Measurements from ENCODE around the gene ZNF76.

- peak; percentile 96 for TF ChIP-seq CTCF (IDR thresholded peaks at IDR 0.05; ENCODE audit: insufficient read depth, low read length, poor library complexity, severe bottlenecking)
- TF ChIP-seq EZH2phosphoT487 (conservative IDR thresholded peaks at IDR 0.05; ENCODE audit: low read length): no peak
These were observed 38.3 kb downstream of the ZNF76 start, which contains the start of gene DEF6 for GRCh38 chr6:35297601-35298481.
